Panc1 (cell line): ENCODE measurements around the gene CBARP. TPM values are rescaled to one million over a fixed set of nuclear protein-coding genes. Genes with fewer than 3 reads are reported as not detected.

ENCODE experiments used
- ATAC-seq: fragments of 200-7000 bp; cut with Tn5 transposase; 2 replicates; pipeline ENCODE4 v1.9.1; 2020; ENCODE audit warnings: mild to moderate bottlenecking, moderate library complexity
- BruUV-seq: library from RNA; stranded (reverse); fragments of 400-500 nt; replicated peaks from 2 replicates; lab custom pipeline; 2021; lab: Mats Ljungman, UMichigan
- CTCF ChIA-PET: fragments of 300-600 bp; sonication (Branson Sonifier 250); formaldehyde crosslinking; loops from one replicate; lab custom pipeline; 2022; ENCODE audit warnings: antibody characterized with exemption; lab: Charles Lee
- POLR2A ChIA-PET: fragments of 300-600 bp; sonication (Branson Sonifier 250); formaldehyde crosslinking; loops from one replicate; lab custom pipeline; 2022; ENCODE audit warnings: antibody characterized with exemption; lab: Charles Lee
- DNase-seq: peaks from one replicate; pipeline ENCODE4 v3.0.0-alpha.2; 2010; ENCODE audit warnings: low read depth, low spot score
- H3K27ac ChIP-seq: 2 replicates; pipeline ENCODE4 v1.5.1; 2011; ENCODE audit warnings: mild to moderate bottlenecking, low read length, inconsistent platforms
- H3K27me3 ChIP-seq: fragments of 200-500 bp; sonication (Bioruptor generic); 2 replicates; pipeline ENCODE4 v1.6.0; 2014; ENCODE audit warnings: low read length, inconsistent platforms; ENCODE audit not compliant: control insufficient read depth, insufficient read depth
- H3K36me3 ChIP-seq: fragments of 200-500 bp; sonication (Bioruptor generic); 2 replicates; pipeline ENCODE4 v1.5.1; 2014; ENCODE audit warnings: inconsistent platforms, mild to moderate bottlenecking, low read length, moderate library complexity; ENCODE audit not compliant: control insufficient read depth, insufficient read depth
- H3K4me1 ChIP-seq: 2 replicates; pipeline ENCODE4 v1.5.1; 2011; ENCODE audit warnings: inconsistent platforms, mild to moderate bottlenecking, low read length, moderate library complexity; ENCODE audit not compliant: control insufficient read depth, insufficient read depth
- H3K4me3 ChIP-seq, 2 experiments: 2 replicates each; pipeline ENCODE4 v1.5.1; 2011 to 2012; ENCODE audit warnings: low read depth in 2 of 2, low read length in 2 of 2, mild to moderate bottlenecking in 2 of 2, inconsistent platforms in 1 of 2, moderate library complexity in 1 of 2
- H3K9me3 ChIP-seq: fragments of 200-500 bp; sonication (Bioruptor generic); 2 replicates; pipeline ENCODE4 v1.5.1; 2014; ENCODE audit warnings: low read depth, mild to moderate bottlenecking, inconsistent platforms, low read length, moderate library complexity; ENCODE audit not compliant: control insufficient read depth, insufficient read depth
- CTCF ChIP-seq: fragments of 450-650 bp; IDR thresholded peaks from 2 replicates; pipeline ENCODE4 v1.5.1; 2017; ENCODE audit warnings: mild to moderate bottlenecking
- POLR2AphosphoS5 ChIP-seq: IDR thresholded peaks from 2 replicates; pipeline ENCODE4 v1.6.1; 2012; ENCODE audit warnings: mild to moderate bottlenecking, low read depth, low read length, moderate library complexity
- REST ChIP-seq, 2 experiments: IDR thresholded peaks; 2 replicates each; pipeline ENCODE4 v1.6.1; 2011 to 2012; ENCODE audit warnings: low read depth in 2 of 2, control low read depth in 1 of 2, low read length in 1 of 2, mild to moderate bottlenecking in 1 of 2, moderate library complexity in 1 of 2; ENCODE audit not compliant: insufficient read depth in 1 of 2
- SIN3A ChIP-seq: IDR thresholded peaks from 2 replicates; pipeline ENCODE4 v1.6.1; 2012; ENCODE audit warnings: low read depth, mild to moderate bottlenecking, low read length, moderate library complexity, borderline replicate concordance; ENCODE audit not compliant: insufficient read depth
- TCF7L2 ChIP-seq: IDR thresholded peaks from 2 replicates; pipeline ENCODE4 v1.6.1; 2011; ENCODE audit warnings: mild to moderate bottlenecking, low read depth, low read length, inconsistent platforms
- in situ Hi-C: cut with HindIII; loops from 2 replicates; pipeline ENCODE4 v1.10.0; 2016; ENCODE audit warnings: low sequenced_read_pairs, low pct_unique_long_range_greater_than_20kb
- intact Hi-C: fragments of 100-400 bp; cut with micrococcal nuclease; formaldehyde crosslinking; loops from one replicate; pipeline ENCODE4 v1.10.0; 2022; ENCODE audit not compliant: unreplicated experiment
- total RNA-seq: library from RNA; stranded (reverse); gene quantifications from one replicate; pipeline ENCODE4 v1.2.1, GENCODE V29; 2021; ENCODE audit not compliant: unreplicated experiment

CBARP gene
- total RNA-seq, 1 experiment from 2014 or later, result 14.5 TPM

GRCh38 chr19:1259206-1259875 lies 21.5 kb upstream of the CBARP start:
- DNase-seq, result no peak
- no peaks in the 10 kb centered on the region; the same call in none of the 2 replicates for H3K36me3 ChIP-seq
- in situ Hi-C loops (no loop called here), intact Hi-C loops (no loop called here)
- ChIA-PET CTCF (no interaction called here), POLR2A (interaction anchor here (1.0 kb wide), 1 partner anchor 10 kb away, joined by 5 read pairs; the partner anchor contains the start of gene CIRBP)
- peak; percentile 56 for ATAC-seq
- H3K27ac ChIP-seq, result peak overlapping the region; percentile 89
- no TSS peak for BruUV-seq
- peak overlapping the region in 1 of 2 experiments; percentile 20; a peak in 2 of 4 replicates for H3K4me3 ChIP-seq
- H3K27me3 ChIP-seq, result no peaks in the 10 kb centered on the region
- H3K9me3 ChIP-seq, result no peaks in the 10 kb centered on the region
- no peak for TF ChIP-seq REST (IDR thresholded peaks at IDR 0.05; ENCODE audit: insufficient read depth in 1 of 2, low read depth in 2 of 2, low read length in 1 of 2)
- peak; percentile 98 for TF ChIP-seq POLR2AphosphoS5
- no peak for TF ChIP-seq CTCF
- TF ChIP-seq SIN3A, result peak; percentile 86; the same call in 1 of the 2 replicates
- no peak for TF ChIP-seq TCF7L2
- H3K4me1 ChIP-seq, result peaks cover 71% of the 10 kb centered on the region

DNA sequence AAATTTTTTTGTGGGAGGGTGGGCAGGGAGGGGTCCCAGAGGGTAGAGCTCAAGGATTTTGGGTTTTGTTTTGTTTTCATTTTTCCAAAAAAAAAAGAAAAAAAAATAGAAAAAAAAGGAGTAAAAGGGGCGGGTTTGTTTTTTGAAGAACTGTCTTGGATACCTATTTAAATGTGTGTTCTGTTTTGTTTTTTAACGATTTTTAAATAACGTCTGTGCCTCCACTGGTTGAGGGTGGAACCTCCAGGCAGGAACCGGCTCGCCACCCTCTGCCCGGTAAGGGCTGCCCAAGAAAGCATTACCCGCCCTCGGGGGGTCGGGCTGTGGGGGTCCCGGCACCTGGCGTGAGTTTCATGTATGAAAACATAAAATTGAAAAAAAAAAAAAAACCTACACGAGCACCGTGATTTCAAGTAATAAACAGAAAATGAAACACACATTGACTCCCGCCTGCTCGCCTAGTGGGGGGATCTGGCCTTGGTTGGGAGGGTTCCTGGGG lies 21.0 kb upstream of the CBARP start:
- peak overlapping the region; percentile 89 for H3K27ac ChIP-seq
- peaks cover 71% of the 10 kb centered on the region for H3K4me1 ChIP-seq
- intact Hi-C loops (no loop called here), in situ Hi-C loops (no loop called here)
- POLR2A ChIA-PET, result interaction anchor here (0.6 to 1.0 kb wide), 2 partner anchors 10 to 67 kb away, joined by 5 to 8 read pairs; partner anchors contain the start of gene CIRBP
- H3K36me3 ChIP-seq, result no peaks in the 10 kb centered on the region; the same call in none of the 2 replicates
- H3K9me3 ChIP-seq, result no peaks in the 10 kb centered on the region
- BruUV-seq, result no TSS peak
- ATAC-seq, result no peak
- DNase-seq, result no peak
- peak overlapping the region; percentile 14 to 20; a peak in 2 of 4 replicates for H3K4me3 ChIP-seq
- no peak for TF ChIP-seq POLR2AphosphoS5
- TF ChIP-seq SIN3A, result no peak
- TF ChIP-seq TCF7L2, result no peak
- no peak for TF ChIP-seq CTCF
- TF ChIP-seq REST (IDR thresholded peaks at IDR 0.05; ENCODE audit: insufficient read depth in 1 of 2, low read depth in 2 of 2, low read length in 1 of 2), result no peak
- no peaks in the 10 kb centered on the region for H3K27me3 ChIP-seq
- CTCF ChIA-PET, result no interaction called here
